ENCODE measurements around the gene PTGES3.
"Not testable (repeated sequence)": the region's sequence is repeated elsewhere in the genome, so short reads cannot be mapped to it uniquely, and the experiment has no call there.

Gene PTGES3

DNA sequence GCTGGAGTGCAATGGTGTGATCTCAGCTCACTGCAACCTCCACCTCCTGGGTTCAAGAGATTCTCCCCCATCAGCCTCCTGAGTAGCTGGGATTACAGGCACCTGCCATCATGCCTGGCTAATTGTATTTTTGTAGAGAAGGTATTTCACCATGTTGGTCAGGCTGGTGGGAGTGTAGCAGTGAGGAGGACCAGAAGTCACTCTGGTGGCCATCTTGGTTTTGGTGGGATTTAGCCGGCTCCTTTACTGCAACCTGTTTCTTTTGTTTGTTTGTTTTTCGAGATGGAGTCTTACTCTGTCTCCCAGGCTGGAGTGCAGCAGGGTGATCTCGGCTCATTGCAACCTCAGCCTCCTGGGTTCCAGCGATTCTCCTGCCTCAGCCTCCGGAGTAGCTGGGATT, 16.4 kb upstream of the PTGES3 start:
- DNase-seq = not testable (repeated sequence)

DNA sequence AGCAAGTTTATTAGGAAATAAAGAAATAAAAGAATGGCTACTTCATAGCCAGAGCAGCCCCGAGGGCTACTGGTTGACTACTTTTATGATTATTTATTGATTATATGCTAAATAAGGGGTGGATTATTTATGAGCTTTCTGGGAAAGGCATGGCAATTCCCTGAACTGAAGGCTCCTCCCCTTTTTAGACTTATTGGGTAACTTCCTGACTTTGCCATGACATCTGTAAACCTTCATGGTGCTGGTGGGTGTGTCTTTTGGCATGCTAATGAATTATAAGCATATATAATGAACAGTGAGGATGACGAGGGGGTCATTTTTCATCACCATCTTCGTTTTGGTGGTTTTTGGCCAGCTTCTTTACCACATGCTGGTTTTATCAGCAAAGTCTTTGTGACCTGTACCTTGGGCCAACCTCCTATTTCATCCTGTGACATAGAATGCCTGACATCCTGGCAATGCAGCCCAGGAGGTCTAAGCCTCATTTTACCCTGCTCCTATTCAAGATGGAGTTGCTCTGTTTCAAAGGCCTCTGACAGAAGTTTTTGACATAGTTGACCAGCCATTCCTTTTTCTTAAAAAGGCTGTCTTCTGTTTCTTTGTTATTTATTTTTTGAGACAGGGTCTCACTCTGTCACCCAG, 11.1 kb upstream of the PTGES3 start:
- DNase-seq = no peak

DNA sequence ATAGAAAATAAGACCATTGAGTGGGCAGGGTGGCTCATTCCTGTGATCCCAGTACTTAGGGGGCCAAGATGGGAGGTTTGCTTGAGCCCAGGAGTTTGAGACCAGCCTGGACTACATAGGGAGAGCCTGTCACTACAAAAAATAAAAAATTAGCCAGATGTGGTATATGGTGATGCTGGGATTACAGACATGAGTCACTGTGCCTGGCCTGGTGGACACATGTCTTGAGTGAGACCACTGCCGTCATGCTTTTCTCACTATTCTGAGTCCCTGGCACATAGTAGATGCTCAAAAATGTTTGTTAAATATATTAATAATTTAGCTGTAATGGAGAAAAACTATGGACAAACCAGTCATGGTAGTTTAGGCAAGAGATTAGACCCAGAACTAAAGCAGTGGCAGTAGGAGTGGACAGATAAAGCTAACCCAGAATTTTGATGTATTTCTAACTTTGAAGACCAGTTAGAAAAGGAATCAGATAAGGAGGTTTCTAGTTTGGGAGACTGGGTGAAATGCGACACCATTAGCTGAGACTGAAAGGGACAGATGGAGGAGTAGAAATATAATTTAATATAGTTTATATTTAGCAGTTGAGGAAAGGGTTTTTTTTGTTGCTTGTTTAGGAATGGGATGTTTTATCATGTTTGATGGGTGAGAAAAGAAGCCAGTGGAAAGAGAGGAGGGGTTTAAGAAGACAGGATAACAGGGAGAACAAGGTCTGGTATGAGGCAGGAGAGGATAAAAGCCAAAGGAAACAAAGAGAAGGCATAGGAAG, 7.4 kb upstream of the PTGES3 start:
- no peak for DNase-seq

DNA sequence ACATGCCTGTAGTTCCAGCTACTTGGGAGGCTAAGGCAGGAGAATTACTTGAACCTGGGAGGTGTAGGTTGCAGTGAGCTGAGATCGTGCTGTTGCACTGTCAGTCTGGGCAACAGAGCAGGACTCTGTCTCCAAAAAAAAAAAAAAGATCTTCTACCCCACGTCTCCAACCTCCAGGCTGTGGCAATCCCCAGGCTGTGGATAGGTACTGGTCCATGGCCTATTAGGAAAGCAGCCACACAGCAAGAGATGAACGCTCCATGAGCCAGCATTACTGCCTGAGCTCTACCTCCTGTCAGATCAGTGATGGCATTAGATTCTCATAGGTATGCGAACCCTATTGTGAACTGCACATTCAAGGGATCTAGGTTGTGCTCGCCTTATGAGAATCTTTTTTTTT, 6.1 kb upstream of the PTGES3 start:
- no peak for DNase-seq

DNA sequence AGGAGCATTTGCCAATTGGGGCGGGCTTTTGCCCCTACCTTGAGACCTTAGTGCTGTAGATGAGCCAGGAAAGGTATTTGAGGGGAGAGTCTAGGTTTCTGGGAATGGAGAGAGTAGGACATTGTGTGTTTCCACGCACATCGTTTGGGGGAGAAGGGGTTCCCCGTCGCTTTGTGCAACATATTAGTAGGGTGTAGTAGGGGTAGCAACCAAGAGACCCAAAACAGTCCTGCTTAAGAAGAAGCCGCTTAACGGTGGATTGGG, 694 bp upstream of the PTGES3 start:
- DNase-seq = no peak

DNA sequence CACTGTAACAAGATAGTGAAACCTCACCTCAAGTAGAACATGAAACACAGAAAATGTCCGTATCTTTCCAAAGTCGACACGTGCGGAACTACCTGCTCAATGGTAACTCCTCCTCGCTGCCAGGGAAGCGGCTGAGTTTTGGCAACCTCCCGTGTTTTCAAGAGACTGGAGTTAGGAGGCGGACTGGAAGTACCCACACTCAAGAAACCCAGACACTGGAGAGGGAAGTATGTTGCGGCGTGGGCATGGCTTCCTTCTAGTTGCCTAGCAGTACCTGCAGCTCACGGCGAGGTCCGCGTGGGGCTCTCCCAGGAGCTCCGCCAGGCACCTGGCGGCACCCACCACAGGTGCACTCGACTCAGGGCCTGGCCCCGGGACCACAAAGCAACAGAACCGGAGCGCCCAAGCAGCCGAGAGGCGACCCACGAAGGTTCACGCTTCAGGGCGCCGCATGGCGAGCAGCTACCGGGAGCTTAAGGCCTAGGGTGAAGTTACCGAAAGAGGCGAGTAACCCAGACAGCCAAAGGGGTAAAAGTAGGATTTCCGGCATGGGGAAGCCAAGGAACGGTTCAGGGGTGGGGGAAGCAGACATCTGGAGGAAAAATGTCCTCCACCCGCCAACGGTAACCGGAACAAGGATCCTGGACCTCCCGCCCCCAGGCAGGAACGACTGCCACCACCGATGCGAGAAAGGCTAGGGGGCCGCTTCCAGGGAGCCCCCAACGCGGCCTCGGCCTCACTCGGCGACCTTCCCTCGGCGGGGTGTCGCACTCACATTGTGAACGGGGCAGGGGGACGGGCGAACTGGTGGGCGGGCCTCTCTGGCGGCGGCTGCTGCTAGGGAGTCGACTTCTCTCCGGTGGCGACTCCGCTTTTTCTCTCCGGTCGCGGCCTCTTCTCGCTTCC, 608 bp downstream of the PTGES3 start:
- DNase-seq = no peak

DNA sequence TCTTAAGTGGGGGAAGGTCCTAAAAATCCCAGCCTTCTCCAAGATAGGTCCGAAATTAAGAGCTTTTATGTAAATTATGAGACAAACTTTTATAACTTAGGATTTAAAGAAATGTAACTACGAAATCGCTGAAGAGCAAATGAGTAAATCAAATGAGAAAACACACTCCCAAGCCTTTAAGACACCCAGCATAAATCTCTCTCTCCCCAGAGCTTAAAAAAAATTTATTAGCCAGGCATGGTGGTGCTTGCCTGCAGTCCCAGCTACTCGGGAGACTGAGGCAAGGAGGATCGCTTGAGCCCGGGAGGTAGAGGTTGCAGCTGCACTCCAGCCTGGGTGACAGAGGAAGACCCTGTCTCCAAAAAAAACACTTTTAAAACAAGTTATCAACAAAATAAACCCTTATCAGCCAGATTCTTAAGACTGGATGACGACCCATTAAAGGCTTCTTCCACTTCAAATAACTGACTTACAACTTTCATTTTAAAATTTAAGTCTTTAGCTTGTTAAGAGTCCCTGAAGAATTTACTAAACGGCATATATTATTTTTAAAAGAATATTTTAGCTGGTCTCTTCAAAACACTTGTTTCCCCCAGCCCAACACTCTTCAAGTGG, 3.2 kb downstream of the PTGES3 start:
- DNase-seq = no peak

DNA sequence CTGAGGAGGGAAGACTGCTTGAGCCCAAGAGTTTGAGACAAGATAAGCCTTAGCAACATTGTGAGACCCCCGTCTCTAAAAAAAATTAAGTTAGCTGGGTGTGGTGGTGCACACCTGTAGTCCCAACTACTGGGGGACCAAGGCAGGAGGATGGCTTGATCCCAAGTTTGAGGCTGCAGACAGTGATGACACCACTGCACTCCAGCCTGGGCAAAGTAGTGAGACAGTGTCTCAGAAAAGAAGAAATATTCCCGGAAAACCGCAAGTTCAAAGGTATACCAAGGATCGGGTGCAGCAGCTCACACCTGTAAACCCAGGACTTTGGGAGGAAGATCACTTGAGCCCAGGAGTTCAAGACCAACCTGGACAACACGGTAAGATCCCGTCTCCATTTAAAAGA, 5.8 kb downstream of the PTGES3 start:
- no peak for DNase-seq

DNA sequence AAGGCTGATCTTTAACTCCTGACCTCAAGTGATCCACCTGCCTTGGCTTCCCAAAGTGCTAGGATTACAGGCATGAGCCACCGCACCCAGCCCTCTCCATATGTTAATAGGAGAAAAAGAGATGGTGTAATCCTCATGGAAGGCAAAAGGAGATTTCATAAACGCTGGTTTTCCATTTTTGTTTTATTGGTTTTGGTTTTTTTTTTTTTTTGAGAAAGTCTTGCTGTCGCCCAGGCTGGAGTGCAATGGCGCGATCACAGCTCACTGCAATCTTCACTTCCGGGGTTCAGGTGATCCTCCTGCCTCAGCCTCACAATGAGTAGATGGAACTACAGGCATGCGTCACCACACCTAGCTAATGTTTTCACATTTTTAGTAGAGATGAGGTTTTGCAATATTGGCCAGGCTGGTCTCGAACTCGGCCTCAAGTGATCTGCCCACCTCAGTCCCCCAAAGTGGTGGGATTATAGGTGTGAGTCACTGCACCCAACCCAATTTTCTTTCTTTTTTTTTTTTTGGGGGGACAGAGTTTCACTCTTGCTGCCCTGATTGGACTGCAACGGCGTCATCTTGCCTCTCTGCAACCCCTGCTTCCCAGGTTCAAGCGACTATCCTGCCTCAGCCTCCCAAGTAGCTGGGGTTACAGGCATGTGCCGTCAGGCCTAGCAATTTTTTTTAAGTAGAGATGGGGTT, 8.1 kb downstream of the PTGES3 start:
- no peak for DNase-seq

DNA sequence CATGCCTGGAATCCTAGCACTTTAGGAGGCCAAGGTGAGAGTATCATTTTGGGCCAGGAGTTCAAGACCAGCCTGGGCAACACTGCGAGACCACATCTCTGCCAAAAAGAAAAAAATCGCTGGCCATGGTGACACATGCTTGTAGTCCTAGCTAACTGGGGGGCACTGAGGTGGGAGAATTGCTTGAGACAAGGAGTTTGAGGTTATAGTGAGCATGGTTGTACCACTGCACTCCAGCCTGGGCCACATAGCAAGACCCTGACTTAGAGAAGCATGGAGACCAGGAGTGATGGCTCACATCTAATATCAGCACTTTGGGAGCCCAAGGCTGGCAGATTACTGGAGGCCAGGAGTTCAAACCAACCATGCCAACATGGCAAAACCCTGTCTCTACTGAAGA, 9.2 kb downstream of the PTGES3 start:
- no peak for DNase-seq

DNA sequence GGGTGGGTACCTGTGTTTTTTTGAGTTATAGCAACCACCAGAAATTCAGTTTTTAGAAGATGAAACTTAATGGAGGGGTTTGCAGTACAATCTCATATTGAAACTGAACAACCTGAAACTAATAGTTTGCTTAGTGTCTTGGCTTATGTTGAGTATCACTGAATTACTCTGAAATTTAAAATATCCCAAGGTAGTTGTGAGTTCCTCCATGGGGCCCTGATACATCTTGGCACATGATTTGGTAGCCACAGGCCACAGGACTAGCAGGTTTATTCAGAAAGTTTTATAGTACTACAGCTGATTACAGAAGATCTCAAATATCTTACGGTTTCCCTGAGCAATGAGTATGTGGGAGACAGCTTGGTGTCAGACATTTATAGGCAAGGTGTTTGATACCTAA, 10.4 kb downstream of the PTGES3 start:
- no peak for DNase-seq

DNA sequence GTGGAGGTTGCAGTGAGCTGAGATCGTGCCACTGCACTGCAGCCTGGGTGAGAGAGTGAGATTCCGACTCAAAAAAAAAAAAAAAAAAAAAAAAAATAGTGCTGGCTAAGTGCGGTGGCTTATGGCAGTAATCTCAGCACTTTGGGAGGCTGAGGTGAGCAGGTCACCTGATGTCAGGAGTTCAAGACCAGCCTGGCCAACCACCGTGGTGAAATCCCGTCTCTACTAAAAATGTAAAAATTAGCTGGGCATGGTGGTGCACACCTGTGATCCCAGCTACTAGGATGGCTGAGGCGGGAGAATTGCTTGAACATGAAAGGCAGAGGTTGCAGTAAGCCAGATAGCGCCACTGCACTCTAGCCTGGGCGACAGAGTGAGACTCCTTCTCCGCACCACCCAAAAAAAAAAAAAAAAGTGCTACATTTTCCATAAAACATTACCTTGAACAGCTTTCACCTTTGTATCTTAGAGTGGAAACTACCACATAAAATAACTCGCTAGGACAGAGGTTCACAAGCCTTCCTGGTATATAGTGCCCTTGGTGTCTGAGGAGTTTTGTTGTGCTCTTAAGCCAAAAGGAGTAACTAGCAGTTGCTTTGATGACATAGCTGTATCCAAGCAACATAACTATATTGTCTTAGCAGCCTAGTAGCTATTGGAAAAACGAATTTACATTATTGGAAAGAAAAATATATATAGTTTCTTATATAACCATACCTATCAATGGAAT, 11.1 kb downstream of the PTGES3 start:
- no peak for DNase-seq

DNA sequence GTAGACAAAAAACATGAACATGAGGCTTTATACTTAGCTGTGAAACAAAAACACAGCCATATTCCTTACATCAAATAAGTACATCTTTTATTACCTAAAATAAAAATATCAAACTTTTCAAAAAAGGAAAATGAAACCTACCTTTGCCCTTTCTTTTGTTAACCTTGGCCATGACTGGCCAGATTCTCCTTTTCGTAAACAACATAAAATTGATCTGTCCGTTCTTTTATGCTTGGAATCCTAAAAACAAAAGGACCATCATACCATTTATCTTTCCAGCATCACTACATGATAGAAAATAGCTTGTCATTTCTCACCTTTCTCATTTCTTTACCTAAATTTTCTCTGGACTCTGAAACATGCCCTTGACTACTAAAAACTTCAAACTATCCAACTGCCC, 16.5 kb downstream of the PTGES3 start:
- DNase-seq = no peak

DNA sequence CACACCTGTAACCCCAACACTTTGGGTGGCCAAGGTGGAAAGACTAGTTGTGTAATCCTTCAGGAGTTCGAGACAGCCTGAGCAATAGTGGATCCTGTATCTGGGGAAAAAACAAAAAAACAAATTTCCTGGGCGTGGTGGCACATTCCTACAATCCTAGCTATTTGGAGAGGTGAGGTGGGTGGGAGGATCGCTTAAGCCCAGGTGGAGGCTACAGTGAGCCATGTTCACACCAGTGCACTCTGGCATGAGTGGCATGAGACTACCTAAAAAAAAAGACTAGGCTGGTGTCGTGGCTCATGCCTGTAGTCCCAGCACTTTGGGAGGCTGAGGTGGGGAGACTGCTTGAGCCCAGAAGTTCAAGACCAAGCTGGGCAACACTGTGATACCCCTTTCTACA, 17.2 kb downstream of the PTGES3 start:
- no peak for DNase-seq

DNA sequence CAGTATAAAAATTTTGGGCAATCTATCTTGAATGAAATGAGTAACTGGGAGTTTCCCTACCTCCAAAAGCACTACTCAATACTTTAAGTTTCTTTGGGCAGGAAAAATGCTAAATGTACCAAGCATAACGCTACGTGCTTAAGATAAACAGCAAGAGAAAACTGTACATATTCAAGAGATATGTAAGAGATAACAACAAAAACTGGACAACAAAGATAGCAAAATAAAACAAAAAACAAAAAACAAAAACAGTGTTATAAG, 20.0 kb downstream of the PTGES3 start:
- no peak for DNase-seq

DNA sequence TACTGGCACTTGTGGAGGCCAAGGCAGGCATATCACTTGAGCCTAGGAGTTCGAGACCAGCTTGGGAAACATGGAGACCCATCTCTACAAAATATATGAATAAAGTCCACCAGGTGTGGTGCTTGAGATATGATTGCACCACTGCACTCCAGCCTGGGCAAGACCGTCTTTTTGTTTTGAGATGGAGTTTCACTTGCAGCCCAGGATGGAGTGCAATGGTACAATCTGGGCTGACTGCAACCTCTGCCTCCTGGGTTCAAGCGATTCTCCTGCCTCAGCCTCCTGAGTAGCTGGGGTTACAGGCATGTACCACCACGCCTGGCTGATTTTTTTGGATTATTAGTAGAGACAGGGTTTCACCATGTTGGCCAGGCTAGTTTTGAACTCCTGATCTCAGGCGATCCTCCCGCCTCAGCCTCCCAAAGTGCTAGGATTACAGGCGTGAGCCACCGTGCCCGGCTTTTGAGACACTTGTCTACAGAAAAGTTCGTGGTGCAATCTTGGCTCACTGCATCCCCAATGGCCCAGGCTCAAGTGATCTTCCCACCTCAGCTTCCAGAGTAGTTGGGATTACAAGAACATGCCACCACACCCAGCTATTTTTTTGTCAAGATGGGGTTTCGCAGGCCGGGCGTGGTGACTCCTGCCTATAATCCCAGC, 26.0 kb downstream of the PTGES3 start:
- DNase-seq = no peak

DNA sequence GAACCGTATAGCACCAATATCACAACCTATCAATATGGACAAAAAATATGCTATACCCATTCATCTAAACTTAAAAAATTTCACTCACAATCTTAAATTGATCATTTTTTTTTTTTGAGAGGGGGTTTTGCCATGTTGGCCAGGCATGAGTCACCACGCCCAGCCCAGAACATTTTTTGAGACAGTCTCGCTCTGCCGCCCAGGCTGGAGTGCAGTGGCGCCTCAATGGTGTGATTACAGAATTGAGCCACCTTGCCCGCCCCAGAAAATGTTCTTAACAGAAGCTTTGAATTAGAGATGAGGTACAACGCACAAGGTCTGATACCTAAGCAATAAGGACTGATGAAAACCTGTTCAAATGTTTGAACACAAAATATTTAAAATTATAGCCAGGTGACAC, 26.5 kb downstream of the PTGES3 start:
- DNase-seq = no peak

DNA sequence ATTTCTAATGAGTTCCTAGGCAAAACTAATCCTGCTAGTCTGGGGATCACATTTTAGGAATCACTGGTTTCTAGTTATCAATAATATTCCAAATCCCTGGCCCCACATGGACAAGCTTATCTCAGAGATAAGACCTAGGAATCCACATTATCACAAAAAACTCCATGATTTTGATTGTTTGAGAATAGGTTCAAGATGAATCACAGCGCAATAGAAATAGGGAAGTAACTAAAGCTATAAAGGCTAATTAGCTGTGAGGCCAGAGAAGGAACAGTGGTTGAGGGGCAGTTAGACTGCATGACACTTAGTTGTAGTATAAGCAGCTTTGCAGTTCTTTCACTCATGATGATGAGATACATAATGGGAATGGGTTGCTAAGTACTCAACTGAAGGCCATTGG, 29.2 kb downstream of the PTGES3 start:
- no peak for DNase-seq

DNA sequence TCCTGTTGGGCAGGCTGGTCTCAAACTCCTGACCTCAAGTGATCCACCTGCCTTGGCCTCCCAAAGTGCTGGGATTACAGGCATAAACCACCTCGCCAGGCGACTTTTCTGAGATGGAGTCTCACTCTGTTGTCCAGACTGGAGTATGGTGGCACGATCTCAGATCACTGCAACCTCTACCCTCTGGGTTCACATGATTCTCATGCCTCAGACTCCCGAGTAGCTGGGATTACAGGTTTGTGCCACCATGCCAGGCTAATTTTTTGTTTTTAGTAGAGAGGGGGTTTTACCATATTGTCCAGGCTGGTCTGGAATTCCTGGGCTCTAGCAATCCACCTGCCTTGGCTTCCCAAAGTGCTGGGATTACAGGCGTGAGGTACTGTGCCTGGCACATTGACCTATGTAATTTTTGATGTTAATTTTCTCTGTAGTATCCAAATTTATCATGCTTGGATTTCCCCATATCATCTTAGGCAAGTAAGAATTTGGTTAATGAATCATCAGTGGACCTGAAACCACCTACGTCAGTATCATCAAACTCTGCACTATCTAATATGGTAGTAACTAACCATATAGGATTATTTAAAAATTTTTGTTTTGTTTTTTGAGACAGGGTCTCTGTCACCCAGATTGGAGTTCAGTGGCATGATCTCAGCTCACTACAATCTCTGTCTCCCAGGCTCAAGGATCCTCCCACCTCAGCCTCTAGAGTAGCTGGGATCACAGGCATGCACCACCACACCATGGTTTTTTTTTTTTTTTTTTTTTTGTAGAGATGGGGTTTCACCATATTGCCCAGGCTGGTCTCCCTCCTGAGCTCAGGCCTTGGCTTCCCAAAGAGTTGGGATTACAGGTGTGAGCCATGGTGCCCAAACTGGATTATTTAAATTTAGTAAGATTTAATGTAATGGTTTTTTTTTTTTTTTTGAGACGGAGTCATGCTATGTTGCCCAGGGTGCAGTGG, 30.4 kb downstream of the PTGES3 start:
- no peak for DNase-seq

DNA sequence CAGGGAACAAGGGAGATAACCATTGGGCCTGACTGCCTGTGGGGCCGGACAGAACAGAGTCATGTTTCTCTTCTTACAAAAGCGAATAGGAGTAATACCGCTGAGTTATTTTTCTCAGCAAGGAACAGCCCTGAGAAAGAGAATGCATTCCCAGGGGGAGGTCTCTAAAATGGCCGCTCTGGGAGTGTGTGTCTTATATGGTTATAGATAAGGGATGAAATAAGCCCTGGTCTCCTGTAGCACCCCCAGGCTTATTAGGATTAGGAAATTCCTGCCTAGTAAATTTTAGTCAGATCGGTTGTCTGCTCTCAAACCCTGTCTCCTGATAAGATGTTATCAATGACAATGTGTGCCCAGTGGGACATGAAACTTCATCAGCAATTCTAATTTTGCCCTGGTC, 34.3 kb downstream of the PTGES3 start:
- DNase-seq = not testable (repeated sequence)

DNA sequence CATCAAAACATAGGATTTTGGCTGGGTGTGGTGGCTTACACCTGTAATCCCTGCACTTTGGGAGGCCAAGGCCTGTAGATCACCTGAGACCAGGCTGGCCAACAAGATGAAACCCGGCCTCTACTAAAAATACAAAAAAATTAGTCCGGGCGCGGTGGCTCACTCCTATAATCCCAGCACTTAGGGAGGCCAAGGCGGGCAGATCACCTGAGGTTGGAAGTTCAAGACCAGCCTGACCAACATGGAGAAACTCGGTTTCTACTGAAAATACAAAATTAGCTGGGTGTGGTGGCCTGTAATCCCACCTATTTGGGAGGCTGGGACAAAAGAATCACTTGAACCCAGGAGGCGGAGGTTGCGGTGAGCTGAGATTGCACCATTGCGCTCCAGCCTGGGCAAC, 40.1 kb downstream of the PTGES3 start:
- DNase-seq = not testable (repeated sequence)
